Measurements from ENCODE around the gene TTC28.
"Not testable (repeated sequence)": the region's sequence is repeated elsewhere in the genome, so short reads cannot be mapped to it uniquely, and the experiment has no call there.

TTC28 gene

GRCh38 chr22:28679611-28680287 lies at the start of gene TTC28:
TSS of gene TTC28 (minus strand) at chr22:28679840. CDS start at chr22:28679723, 117 bp downstream.
- not testable (repeated sequence) for DNase-seq

DNA sequence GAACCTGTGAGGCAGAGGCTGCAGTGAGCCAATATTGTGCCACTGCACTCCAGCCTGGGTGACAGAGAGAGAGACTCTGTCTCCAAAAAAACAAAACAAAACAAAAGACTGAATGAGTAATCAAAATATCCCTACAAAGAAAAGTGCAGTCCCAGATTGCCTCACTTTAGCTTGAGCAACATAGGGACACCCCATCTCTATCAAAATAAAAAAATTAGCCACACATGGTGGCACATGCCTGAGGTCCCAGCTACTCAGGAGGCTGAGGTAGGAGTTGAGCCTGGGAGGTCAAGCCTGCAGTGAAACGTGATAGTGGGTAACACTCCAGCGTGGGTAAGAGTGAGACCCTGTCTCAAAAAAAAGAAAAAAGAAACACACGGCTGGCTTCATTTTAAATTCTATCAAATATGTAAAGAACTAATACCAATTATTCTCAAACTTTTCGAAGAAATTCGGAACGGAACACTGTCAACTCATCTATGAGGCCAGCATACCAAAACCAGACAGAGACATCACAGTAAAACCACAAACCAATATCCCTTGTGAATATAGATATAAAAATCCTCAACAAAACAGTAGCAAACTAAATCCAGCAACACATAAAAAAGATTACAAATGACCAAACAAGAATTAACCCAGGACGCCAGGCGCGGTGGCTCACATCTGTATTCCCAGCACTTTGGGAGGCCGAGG lies 49.1 kb upstream of the TTC28 start:
- DNase-seq = no peak

DNA sequence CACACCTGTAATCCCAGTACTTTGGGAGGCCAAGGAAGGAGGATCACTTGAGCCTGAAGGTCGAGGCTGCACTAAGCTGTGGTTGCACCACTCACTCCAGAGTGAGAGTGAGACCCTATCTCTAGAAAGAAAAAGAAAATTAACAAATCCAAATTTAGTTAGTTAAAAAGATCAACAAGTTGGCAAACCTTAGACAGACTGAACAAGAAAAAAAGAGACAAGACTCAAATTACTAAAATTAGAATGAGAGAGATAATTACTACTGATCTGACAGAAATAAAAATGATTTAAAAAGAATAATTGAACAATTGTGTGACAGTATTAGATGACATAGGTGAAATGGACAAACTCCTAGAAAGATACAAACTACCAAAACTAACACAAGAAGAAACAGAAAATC lies 48.4 kb upstream of the TTC28 start:
- DNase-seq = no peak

DNA sequence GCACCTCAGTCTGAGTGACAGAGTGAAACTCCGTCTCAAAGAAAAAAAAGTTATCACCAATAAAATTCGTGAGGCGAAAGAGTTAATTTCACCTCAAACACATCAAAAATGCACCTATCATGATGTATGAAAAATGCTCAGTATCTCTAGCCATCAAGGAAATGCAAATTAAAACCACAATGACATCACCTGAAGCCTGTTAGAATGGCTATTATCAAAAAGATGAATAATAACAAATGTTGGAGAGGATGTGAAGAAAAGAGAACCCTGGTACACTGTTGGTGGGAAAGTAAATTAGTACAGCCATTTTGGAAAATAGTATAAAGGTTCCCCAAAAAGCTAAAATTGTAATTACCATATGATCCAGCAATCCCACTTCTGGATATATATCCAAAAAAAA lies 38.4 kb upstream of the TTC28 start:
- DNase-seq = no peak

- DNase-seq = no peak
These were observed 37.0 kb upstream of the TTC28 start for GRCh38 chr22:28716686-28717085.

DNA sequence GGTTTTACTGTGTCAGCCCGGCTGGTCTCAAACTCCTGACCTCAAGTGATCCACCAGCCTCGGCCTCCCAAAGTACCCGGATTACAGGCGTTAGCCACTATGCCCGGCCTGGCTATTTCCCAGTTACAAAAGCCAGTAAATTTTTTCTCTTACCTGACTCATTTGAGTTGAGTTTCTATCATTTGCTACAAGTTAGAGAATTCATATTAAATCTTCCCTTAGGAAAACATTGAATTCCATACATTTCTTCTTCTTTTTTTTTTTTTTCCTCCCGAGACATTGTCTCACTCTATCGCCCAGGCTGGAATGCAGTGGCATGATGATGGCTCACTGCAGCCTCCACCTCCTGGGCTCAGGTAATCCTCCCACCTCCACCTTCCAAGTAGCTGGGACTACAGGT lies 36.0 kb upstream of the TTC28 start:
- no peak for DNase-seq

DNA sequence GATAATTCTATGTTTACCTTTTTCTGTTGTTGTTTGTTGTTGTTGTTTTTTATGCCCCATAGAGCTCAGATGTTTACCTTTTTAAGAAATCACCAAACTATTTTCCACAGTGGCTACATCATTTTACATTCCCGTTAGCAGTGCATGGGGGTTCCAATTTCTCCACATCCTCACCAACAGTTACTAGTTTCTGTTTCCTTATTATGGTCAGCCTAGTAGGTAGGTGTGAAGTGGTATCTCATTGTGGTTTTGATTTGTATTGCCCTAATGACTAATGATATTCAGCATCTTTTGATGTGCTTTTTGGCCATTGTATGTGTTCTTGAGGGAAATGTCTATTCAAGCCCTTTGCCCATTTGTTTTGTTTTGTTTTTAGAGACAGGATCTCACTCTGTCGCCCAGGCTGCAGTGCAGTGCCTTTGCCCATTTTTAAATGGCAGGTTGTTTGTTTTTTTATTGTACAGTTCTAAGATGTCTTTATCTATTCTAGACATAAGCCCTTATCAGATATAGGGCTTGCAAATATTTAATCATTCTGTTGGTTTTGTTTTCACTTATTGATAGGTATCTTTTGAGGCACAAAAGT lies 34.5 kb upstream of the TTC28 start:
- no peak for DNase-seq

DNA sequence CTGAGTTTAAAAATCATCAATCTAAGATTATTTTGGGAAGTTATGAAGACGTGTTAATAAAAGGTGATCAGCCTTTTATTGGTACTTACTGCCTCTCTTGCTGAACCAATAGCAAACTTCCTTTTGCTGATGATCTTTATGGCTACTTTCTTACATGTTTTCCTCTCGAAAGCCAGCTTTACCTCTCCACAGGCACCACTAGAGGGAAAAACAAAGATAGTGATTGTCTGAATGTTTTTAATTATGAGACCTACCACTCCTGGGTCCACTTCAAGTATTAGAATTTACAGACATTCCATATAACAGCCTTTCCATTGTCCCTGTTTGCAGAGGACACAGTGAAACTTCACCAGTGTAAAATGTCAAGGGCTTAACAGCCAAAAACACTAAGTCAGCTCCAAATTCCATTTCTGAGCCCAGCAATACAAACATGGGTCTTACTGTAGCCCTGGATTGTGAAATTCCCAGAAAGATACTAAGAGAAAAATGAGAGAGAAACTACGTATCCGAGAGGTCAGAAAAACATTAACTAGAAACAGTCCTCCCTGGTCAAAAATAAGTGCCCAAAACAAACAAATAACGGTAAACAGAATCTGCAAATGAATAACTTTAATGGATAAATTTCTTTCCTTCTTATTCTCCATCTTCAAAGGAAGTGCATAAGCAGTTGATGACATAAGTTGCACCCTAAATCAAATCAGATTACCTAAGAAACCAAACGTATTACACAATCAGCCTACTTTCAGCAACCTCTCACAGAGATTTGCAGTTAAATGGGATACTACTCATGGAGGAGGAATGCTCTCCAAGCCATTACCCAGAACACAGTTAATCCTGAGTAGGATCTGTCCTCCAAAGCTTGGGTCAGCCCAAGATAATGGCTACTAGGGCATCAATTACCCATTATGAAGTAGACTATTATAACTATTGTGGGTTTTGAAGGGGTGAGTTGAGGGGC lies 32.5 kb upstream of the TTC28 start:
- no peak for DNase-seq

- no peak for DNase-seq
These were observed 31.7 kb upstream of the TTC28 start for GRCh38 chr22:28711341-28711740.

DNA sequence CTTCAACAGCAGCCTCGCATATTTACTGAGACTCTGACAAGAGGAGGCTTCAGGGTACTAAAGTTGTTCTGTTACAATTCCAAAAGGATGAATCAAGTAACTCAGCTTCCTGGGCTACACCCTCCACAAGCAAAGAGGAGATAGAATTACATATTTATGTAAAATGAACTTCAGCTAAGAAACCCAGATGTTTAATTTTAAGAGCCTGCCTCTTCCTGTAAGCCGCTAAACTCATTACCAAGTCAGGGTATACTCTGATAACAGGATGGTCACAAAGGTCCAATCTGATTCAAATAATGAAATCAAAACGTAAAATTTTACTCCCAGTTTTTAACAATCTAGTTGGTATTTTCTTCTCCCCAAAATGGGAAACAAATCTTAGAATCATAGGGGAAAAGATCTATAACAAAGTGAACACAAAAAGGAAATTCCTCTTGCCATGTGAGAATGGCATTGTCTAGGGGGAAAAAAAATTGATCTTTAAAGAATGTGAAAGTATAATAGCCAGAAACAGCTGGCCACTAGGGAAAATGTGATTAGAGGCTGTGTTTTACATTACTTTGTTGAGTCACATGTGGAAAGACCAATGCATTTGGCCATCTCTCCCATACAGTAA lies 31.0 kb upstream of the TTC28 start:
- no peak for DNase-seq

GRCh38 chr22:28710107-28710506 lies 30.5 kb upstream of the TTC28 start:
- no peak for DNase-seq

DNA sequence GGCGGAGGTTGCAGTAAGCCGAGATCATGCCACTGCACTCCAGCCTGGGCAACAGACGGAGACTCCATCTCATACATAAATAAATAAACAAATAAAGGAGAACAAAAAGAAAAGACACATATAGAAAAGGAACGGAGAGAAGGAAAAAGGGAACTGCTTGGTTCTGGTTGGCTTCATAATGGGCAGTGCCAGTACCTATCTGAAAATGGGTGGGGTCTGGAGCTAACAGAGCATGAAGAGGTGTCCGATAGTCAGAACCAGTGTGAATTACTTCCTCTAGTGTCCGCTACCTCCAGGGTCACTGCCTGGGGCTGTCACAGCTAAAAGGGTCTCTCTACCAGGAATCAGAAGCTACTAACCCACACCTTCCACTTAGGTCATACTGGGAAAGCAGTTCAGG lies 27.2 kb upstream of the TTC28 start:
- no peak for DNase-seq

- no peak for DNase-seq
These were observed 23.8 kb upstream of the TTC28 start for GRCh38 chr22:28703436-28703835.

- no peak for DNase-seq
These were observed 23.3 kb upstream of the TTC28 start for GRCh38 chr22:28702891-28703290.

- DNase-seq = not testable (repeated sequence)
These were observed 13.6 kb upstream of the TTC28 start for GRCh38 chr22:28693041-28693760.

- not testable (repeated sequence) for DNase-seq
These were observed 10.2 kb upstream of the TTC28 start for GRCh38 chr22:28689796-28690195.

GRCh38 chr22:28682966-28683365 lies 3.3 kb upstream of the TTC28 start:
- not testable (repeated sequence) for DNase-seq

DNA sequence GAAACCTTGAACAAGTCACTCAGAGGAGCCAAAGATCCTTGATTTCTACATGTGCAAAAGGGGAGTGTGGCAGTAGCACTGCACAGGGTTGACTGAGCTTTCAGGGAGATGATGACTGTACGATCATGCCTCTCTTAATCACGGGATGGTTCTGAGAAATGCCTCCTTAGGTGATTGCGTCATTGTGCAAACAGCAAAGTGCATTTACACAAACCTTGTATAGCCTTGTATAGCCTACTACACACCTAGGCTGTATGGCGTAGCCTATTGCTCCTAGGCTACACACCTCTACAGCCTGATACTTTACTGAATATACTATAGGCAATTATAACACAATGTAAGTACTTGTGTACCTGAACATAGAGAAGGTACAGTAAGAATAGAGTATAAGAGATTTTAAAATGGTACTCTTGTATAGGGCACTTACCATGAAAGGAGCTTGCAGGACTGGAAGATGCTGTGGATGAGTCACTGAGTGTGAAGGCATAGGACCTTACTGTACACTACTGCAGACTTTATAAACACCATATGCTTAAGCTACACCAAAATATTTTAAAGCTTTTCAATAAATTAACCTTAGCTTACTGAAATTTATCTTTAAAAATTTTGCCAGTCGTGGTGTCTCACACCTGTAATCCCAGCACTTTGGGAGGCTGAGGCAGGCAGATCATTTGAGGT lies 1.3 kb upstream of the TTC28 start:
- DNase-seq = not testable (repeated sequence)

DNA sequence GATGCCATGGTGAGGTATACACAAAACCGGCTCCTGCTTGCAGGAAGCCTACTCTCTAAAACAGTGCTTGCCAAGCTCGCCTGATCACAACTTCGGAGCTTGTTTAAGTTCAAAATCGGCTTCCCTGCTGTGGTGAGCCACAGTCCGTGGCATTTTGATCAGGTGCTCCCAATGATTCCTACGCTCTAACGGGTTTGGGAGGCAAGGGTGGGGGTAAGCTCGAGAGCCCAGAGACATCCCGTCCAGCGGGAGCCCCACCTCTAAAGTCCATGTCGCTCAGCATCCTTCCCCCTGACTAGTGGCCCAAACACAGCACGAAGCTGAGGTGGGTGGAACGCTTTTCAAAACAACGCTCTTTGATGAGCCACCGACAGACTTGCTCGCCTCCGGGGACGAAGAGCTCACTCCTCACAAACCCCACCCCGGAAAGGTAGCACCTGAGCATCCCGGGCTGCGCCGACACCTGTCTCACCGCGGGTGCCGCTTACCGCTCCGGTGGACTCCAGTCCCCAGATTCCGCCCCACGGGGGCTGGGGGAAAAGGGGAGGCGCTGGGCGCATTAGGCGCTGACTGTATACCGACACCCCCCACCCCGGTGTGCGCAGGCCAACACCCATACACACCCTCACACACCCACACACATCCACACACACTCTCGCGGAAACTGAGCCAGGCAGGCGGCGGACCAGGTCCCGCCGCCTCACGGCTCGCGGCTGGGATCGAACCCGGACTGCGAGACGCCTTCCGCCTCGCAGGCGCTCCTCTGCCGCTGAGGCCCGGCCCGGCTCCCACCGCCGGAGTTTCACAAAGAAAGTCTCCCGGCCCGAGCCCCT lies 646 bp downstream of the TTC28 start:
- DNase-seq = not testable (repeated sequence)

- DNase-seq = not testable (repeated sequence)
These were observed 1.5 kb downstream of the TTC28 start for GRCh38 chr22:28678170-28678569.

Measured in activated CD4-positive, alpha-beta T cell treated with anti-CD3 and anti-CD28 coated beads, Interleukin-2, amount 50 U/mL, for 4 hours (primary cell).